GM12878 (cell line): Measurements from ENCODE around the gene PLXNA2. TPM values are rescaled to one million over a fixed set of nuclear protein-coding genes. Genes with fewer than 3 reads are reported as not detected.

ENCODE experiments used
- ATAC-seq: fragments of 200-7000 bp; cut with Tn5 transposase; 3 replicates; pipeline ENCODE4 v1.9.1; 2020; ENCODE audit warnings: mild to moderate bottlenecking, moderate library complexity
- BruUV-seq: library from RNA; stranded (reverse); fragments of 400-500 nt; replicated peaks from 2 replicates; lab custom pipeline; 2021; lab: Mats Ljungman, UMichigan
- CTCF ChIA-PET: fragments of 300-600 bp; sonication (Branson Sonifier 250); formaldehyde crosslinking; extraction: SDS; loops from one replicate; lab custom pipeline; 2021; ENCODE audit warnings: inconsistent platforms; lab: Yijun Ruan, JAX
- POLR2A ChIA-PET: fragments of 350-600 bp; formaldehyde crosslinking; extraction: SDS; loops from one replicate; lab custom pipeline; 2021; ENCODE audit warnings: inconsistent platforms; lab: Charles Lee
- RAD21 ChIA-PET: fragments of 300-600 bp; sonication (Branson Sonifier 250); formaldehyde crosslinking; loops from one replicate; lab custom pipeline; 2023; ENCODE audit warnings: antibody characterized with exemption; ENCODE audit not compliant: unreplicated experiment; lab: Charles Lee
- SMC1A ChIA-PET: fragments of 300-600 bp; sonication (Branson Sonifier 250); formaldehyde crosslinking; loops from one replicate; lab custom pipeline; 2023; ENCODE audit not compliant: unreplicated experiment, uncharacterized antibody; lab: Charles Lee
- DNase-seq: peaks from one replicate; pipeline ENCODE4 v3.0.0-alpha.2; 2011; ENCODE audit warnings: low read depth, low spot score
- FAIRE-seq: peaks from 3 replicates; lab custom pipeline; 2011; peaks lifted over from hg19 to GRCh38; lab: Jason Lieb, UNC
- H2AFZ ChIP-seq: 2 replicates; pipeline ENCODE4 v1.6.0; 2011; ENCODE audit warnings: low read depth, low read length, control low read depth; ENCODE audit not compliant: control insufficient read depth
- H3K27ac ChIP-seq: 2 replicates; pipeline ENCODE4 v1.5.1; 2011; ENCODE audit warnings: control low read depth; ENCODE audit not compliant: control insufficient read depth, insufficient read depth
- H3K27me3 ChIP-seq, 2 experiments: replicated peaks in 1 of 2; 2 replicates each; pipeline versions ENCODE4 v1.6.0 to v1.6.1; 2011; ENCODE audit warnings: low read length in 1 of 2; ENCODE audit not compliant: control insufficient read depth in 2 of 2, insufficient read depth in 2 of 2
- H3K36me3 ChIP-seq, 2 experiments: 2 replicates each; pipeline ENCODE4 v1.5.1; 2011; ENCODE audit warnings: low read length in 1 of 2; ENCODE audit not compliant: control insufficient read depth in 2 of 2, insufficient read depth in 2 of 2
- H3K4me1 ChIP-seq: 2 replicates; pipeline ENCODE4 v1.6.1; 2011; ENCODE audit warnings: mild to moderate bottlenecking, low read length, moderate library complexity, mixed read lengths; ENCODE audit not compliant: control insufficient read depth, insufficient read depth
- H3K4me2 ChIP-seq: 2 replicates; pipeline ENCODE4 v1.6.0; 2011; ENCODE audit warnings: control low read depth; ENCODE audit not compliant: control insufficient read depth, insufficient read depth
- H3K4me3 ChIP-seq: fragments of 200-600 bp; sonication (generic); 2 replicates; pipeline ENCODE4 v1.5.1; 2016
- H3K79me2 ChIP-seq: 2 replicates; pipeline ENCODE4 v1.6.0; 2011; ENCODE audit warnings: low read length; ENCODE audit not compliant: control insufficient read depth, insufficient read depth
- H3K9ac ChIP-seq: 2 replicates; pipeline ENCODE4 v1.8.0; 2011; ENCODE audit warnings: low read length, control low read depth, mixed read lengths; ENCODE audit not compliant: control insufficient read depth, insufficient read depth
- H3K9me3 ChIP-seq: replicated peaks from 3 replicates; pipeline ENCODE4 v1.5.1; 2011; ENCODE audit warnings: mild to moderate bottlenecking, low read length; ENCODE audit not compliant: control insufficient read depth, insufficient read depth
- H4K20me1 ChIP-seq: 2 replicates; pipeline ENCODE4 v1.6.0; 2011; ENCODE audit not compliant: control insufficient read depth, insufficient read depth
- BCL11A ChIP-seq: IDR thresholded peaks from 2 replicates; pipeline ENCODE4 v1.6.1; 2011; ENCODE audit warnings: low read depth, low read length
- MTA3 ChIP-seq: IDR thresholded peaks from 2 replicates; pipeline ENCODE4 v1.6.1; 2012; ENCODE audit warnings: low read length, inconsistent platforms, borderline replicate concordance
- RFX5 ChIP-seq: IDR thresholded peaks from 2 replicates; pipeline ENCODE4 v1.6.1; 2011; ENCODE audit warnings: low read depth, low read length, improper control_type of control experiment
- RUNX3 ChIP-seq: IDR thresholded peaks from 2 replicates; pipeline ENCODE4 v1.6.1; 2012; ENCODE audit warnings: low read length, inconsistent platforms
- WGBS: methylation state at CpG from one replicate; pipeline ENCODE4 v1.1.6; 2016; ENCODE audit warnings: low lambda C conversion rate; ENCODE audit not compliant: insufficient replicate concordance, insufficient coverage; ENCODE audit errors: missing lambda C conversion rate; 5-methylcytosine and 5-hydroxymethylcytosine counted together
- in situ Hi-C: fragments of 300-500 bp; cut with MboI; formaldehyde crosslinking; loops from 9 replicates; pipeline ENCODE4 v1.14.3; 2018; ENCODE audit warnings: mixed read lengths
- intact Hi-C: fragments of 100-400 bp; cut with micrococcal nuclease; formaldehyde crosslinking; loops from one replicate; pipeline ENCODE4 v1.14.2; 2022; ENCODE audit not compliant: unreplicated experiment
- polyA plus RNA-seq, 11 experiments: library from polyadenylated mRNA; depleted of rRNA in 4 of 11; unstranded in 6 of 11; stranded (reverse) in 5 of 11; fragments of >200 nt; fragmentation: Nextera tagmentation in 4 of 11; fragmentation: Illumina TruSeq in 1 of 11; extraction: Ambion mirVana in 4 of 11; extraction: Trizol in 1 of 11; gene quantifications; 1 replicate in 1 of 11; 2 replicates in 10 of 11; pipeline versions ENCODE4 v1.2.1 to v1.2.3, GENCODE V29; 2011 to 2016; ENCODE audit warnings: inconsistent platforms in 2 of 11, missing spikeins in 2 of 11, low read depth in 1 of 11
- total RNA-seq, 4 experiments: library from RNA; depleted of rRNA in 3 of 4; stranded (reverse); fragments of >200 nt in 3 of 4; fragmentation: Illumina TruSeq in 1 of 4; extraction: Trizol in 1 of 4; gene quantifications; 2 replicates each; pipeline versions ENCODE4 v1.2.1 to v1.2.3, GENCODE V29; 2013 to 2021
- TF ChIP-seq, protein P1 (sequence below): fragments of 450-650 bp; formaldehyde crosslinking; IDR thresholded peaks from 2 replicates; pipeline ENCODE4 v1.5.0; 2022; ENCODE audit warnings: mild to moderate bottlenecking, missing genetic modification characterization

The PLXNA2 gene
- total and polyA plus RNA-seq, 10 of the 15 experiments (the other 5 are each of a cell fraction or from before 2014, with no cell fraction given), result under 0.01 to 0.08 (median 0.07) TPM; not detected in 4

DNA sequence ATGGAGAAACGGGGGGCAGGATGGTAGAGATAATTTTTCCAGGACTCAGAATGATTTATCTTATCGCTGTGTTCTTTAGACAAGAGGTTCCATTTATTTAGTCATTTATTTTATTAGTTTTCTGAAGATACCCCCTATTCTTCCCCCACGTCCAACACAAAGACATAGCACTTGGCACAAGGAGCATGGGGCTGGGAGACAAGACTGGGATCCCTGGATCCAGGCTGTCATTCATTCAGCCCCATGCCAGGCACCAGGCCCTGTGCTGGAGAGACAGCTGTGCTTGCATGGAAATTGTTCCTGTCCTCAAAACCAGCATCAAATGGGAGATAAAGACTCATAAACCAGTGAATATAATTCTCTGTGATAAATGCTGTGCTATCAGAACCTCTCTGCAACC, 27.1 kb upstream of the PLXNA2 start:
- H3K9me3 ChIP-seq, result no peaks in the 10 kb centered on the region
- BruUV-seq, result no TSS peak
- TF ChIP-seq MTA3 (no peak), BCL11A (no peak), RUNX3 (no peak), RFX5 (no peak)
- TF ChIP-seq, protein P1, sequence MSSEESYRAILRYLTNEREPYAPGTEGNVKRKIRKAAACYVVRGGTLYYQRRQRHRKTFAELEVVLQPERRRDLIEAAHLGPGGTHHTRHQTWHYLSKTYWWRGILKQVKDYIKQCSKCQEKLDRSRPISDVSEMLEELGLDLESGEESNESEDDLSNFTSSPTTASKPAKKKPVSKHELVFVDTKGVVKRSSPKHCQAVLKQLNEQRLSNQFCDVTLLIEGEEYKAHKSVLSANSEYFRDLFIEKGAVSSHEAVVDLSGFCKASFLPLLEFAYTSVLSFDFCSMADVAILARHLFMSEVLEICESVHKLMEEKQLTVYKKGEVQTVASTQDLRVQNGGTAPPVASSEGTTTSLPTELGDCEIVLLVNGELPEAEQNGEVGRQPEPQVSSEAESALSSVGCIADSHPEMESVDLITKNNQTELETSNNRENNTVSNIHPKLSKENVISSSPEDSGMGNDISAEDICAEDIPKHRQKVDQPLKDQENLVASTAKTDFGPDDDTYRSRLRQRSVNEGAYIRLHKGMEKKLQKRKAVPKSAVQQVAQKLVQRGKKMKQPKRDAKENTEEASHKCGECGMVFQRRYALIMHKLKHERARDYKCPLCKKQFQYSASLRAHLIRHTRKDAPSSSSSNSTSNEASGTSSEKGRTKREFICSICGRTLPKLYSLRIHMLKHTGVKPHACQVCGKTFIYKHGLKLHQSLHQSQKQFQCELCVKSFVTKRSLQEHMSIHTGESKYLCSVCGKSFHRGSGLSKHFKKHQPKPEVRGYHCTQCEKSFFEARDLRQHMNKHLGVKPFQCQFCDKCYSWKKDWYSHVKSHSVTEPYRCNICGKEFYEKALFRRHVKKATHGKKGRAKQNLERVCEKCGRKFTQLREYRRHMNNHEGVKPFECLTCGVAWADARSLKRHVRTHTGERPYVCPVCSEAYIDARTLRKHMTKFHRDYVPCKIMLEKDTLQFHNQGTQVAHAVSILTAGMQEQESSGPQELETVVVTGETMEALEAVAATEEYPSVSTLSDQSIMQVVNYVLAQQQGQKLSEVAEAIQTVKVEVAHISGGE (CRISPR knock-in tag), result no peak
- no peaks in the 10 kb centered on the region for H3K79me2 ChIP-seq
- no peak overlapping the region for H3K27ac ChIP-seq
- intact Hi-C loops, result no loop called here
- H2AFZ ChIP-seq, result no peak overlapping the region
- no peaks in the 10 kb centered on the region for H4K20me1 ChIP-seq
- in situ Hi-C loops, result no loop called here
- 7% methylated on average over 3 of the region's 3 CpGs for WGBS
- ChIA-PET SMC1A (no interaction called here), CTCF (no interaction called here), RAD21 (no interaction called here), POLR2A (no interaction called here)
- H3K4me2 ChIP-seq, result no peak overlapping the region
- DNase-seq (no peak), FAIRE-seq (no peak), ATAC-seq (no peak)
- peaks cover 1 to 23% of the 10 kb centered on the region in 2 experiments; a peak in 3 of 4 replicates for H3K27me3 ChIP-seq
- H3K4me3 ChIP-seq, result no peak overlapping the region
- H3K4me1 ChIP-seq, result no peaks in the 10 kb centered on the region
- H3K36me3 ChIP-seq, result no peaks in the 10 kb centered on the region
- no peak overlapping the region for H3K9ac ChIP-seq
